H9 (cell line): ENCODE results near the gene RGS9. TPM values are rescaled to one million over a fixed set of nuclear protein-coding genes. Genes with fewer than 3 reads are reported as not detected.

Experiments
- DNase-seq: peaks from one replicate; pipeline ENCODE4 v3.0.0-alpha.2; 2017
- H2AFZ ChIP-seq: one replicate; pipeline ENCODE4 v1.6.1; 2013; ENCODE audit warnings: mild to moderate bottlenecking, low read length, control low read depth, moderate library complexity
- H2AK5ac ChIP-seq: 2 replicates; pipeline ENCODE4 v1.6.1; 2013; ENCODE audit warnings: low read length, control low read depth, mixed read lengths; ENCODE audit not compliant: insufficient read length
- H2BK120ac ChIP-seq: one replicate; pipeline ENCODE4 v1.6.1; 2013; ENCODE audit warnings: low read depth, mild to moderate bottlenecking, low read length, control low read depth, inconsistent platforms; ENCODE audit not compliant: poor library complexity, severe bottlenecking
- H2BK12ac ChIP-seq: 2 replicates; pipeline ENCODE4 v1.6.1; 2013; ENCODE audit warnings: low read length, control low read depth, mixed read lengths, low read depth; ENCODE audit not compliant: insufficient read length
- H2BK15ac ChIP-seq: 2 replicates; pipeline ENCODE4 v1.6.1; 2013; ENCODE audit warnings: low read depth, low read length, control low read depth
- H2BK20ac ChIP-seq: one replicate; pipeline ENCODE4 v1.6.1; 2013; ENCODE audit warnings: low read depth, mild to moderate bottlenecking, low read length, control low read depth, inconsistent platforms; ENCODE audit not compliant: poor library complexity, severe bottlenecking
- H2BK5ac ChIP-seq: 2 replicates; pipeline ENCODE4 v1.6.1; 2013; ENCODE audit warnings: low read length, control low read depth, mixed read lengths; ENCODE audit not compliant: insufficient read length
- H3K14ac ChIP-seq: 2 replicates; pipeline ENCODE4 v1.6.1; 2013; ENCODE audit warnings: low read length, control low read depth; ENCODE audit not compliant: insufficient read depth
- H3K18ac ChIP-seq: 2 replicates; pipeline ENCODE4 v1.6.1; 2013; ENCODE audit warnings: low read depth, mild to moderate bottlenecking, mixed read lengths, low read length, control low read depth; ENCODE audit not compliant: insufficient read length
- H3K23ac ChIP-seq: 2 replicates; pipeline ENCODE4 v1.6.1; 2013; ENCODE audit warnings: low read length, control low read depth, mixed read lengths, low read depth; ENCODE audit not compliant: insufficient read length
- H3K23me2 ChIP-seq: 2 replicates; pipeline ENCODE4 v1.6.1; 2013; ENCODE audit warnings: low read depth, mild to moderate bottlenecking, mixed read lengths, low read length, control low read depth; ENCODE audit not compliant: insufficient read length, poor library complexity, severe bottlenecking
- H3K27ac ChIP-seq: 2 replicates; pipeline ENCODE4 v1.5.1; 2013; ENCODE audit warnings: low read length, control low read depth, mixed read lengths, low read depth; ENCODE audit not compliant: insufficient read length
- H3K27me3 ChIP-seq: 2 replicates; pipeline ENCODE4 v1.6.1; 2013; ENCODE audit warnings: low read length, control low read depth, inconsistent platforms; ENCODE audit not compliant: insufficient read depth
- H3K4ac ChIP-seq: 2 replicates; pipeline ENCODE4 v1.6.1; 2013; ENCODE audit warnings: low read depth, mild to moderate bottlenecking, control low read depth, inconsistent platforms, low read length, moderate library complexity
- H3K4me1 ChIP-seq: 2 replicates; pipeline ENCODE4 v1.6.1; 2013; ENCODE audit warnings: low read length, control low read depth, inconsistent platforms; ENCODE audit not compliant: insufficient read depth
- H3K4me2 ChIP-seq: 2 replicates; pipeline ENCODE4 v1.6.1; 2013; ENCODE audit warnings: low read length, control low read depth, mixed read lengths; ENCODE audit not compliant: insufficient read length, insufficient read depth
- H3K56ac ChIP-seq: 2 replicates; pipeline ENCODE4 v1.6.1; 2013; ENCODE audit warnings: low read depth, mild to moderate bottlenecking, mixed read lengths, low read length, control low read depth; ENCODE audit not compliant: insufficient read length
- H3K79me1 ChIP-seq: 2 replicates; pipeline ENCODE4 v1.6.1; 2013; ENCODE audit warnings: low read depth, mild to moderate bottlenecking, moderate library complexity, low read length, control low read depth, inconsistent platforms; ENCODE audit not compliant: insufficient read depth, poor library complexity, severe bottlenecking
- H3K79me2 ChIP-seq: 2 replicates; pipeline ENCODE4 v1.6.1; 2013; ENCODE audit warnings: low read length, control low read depth, inconsistent platforms; ENCODE audit not compliant: insufficient read depth
- H3K9ac ChIP-seq: 2 replicates; pipeline ENCODE4 v1.6.1; 2013; ENCODE audit warnings: low read length, control low read depth, mixed read lengths; ENCODE audit not compliant: insufficient read length; ENCODE audit errors: extremely low read depth
- H3K9me3 ChIP-seq: one replicate; pipeline ENCODE4 v1.6.1; 2013; ENCODE audit warnings: low read depth, low read length, inconsistent platforms; ENCODE audit not compliant: control insufficient read depth
- H3T11ph ChIP-seq: one replicate; pipeline ENCODE4 v1.6.1; 2013; ENCODE audit warnings: mild to moderate bottlenecking, low read length, control low read depth, inconsistent platforms
- H4K20me1 ChIP-seq: one replicate; pipeline ENCODE4 v1.6.1; 2013; ENCODE audit not compliant: control insufficient read depth, insufficient read length, insufficient read depth
- H4K5ac ChIP-seq: 2 replicates; pipeline ENCODE4 v1.6.1; 2013; ENCODE audit warnings: low read depth, mild to moderate bottlenecking, mixed read lengths, low read length, control low read depth; ENCODE audit not compliant: insufficient read length
- H4K8ac ChIP-seq: replicated peaks from 2 replicates; pipeline ENCODE4 v1.6.1; 2013; ENCODE audit warnings: low read length, control low read depth, mixed read lengths, low read depth; ENCODE audit not compliant: insufficient read length
- H4K91ac ChIP-seq: 2 replicates; pipeline ENCODE4 v1.6.1; 2013; ENCODE audit warnings: low read depth, mild to moderate bottlenecking, moderate library complexity, mixed read lengths, low read length, control low read depth; ENCODE audit not compliant: insufficient read length
- H3K27ac Mint-ChIP-seq, 3 experiments: 2 replicates in 2 of 3; 3 replicates in 1 of 3; pipeline ENCODE4 v1.8.0; 2020 to 2021; ENCODE audit warnings: mixed read lengths in 3 of 3, mild to moderate bottlenecking in 1 of 3, moderate library complexity in 1 of 3
- H3K27me3 Mint-ChIP-seq: 2 replicates; pipeline ENCODE4 v1.8.0; 2021; ENCODE audit warnings: low read depth, mild to moderate bottlenecking, moderate library complexity, mixed read lengths
- H3K36me3 Mint-ChIP-seq, 3 experiments: 2 replicates in 2 of 3; 3 replicates in 1 of 3; pipeline ENCODE4 v1.8.0; 2020 to 2021; ENCODE audit warnings: low read depth in 3 of 3, mixed read lengths in 3 of 3; ENCODE audit not compliant: insufficient read depth in 1 of 3
- H3K4me1 Mint-ChIP-seq, 2 experiments: 2 replicates each; pipeline ENCODE4 v1.8.0; 2020; ENCODE audit warnings: mixed read lengths in 2 of 2
- H3K4me3 Mint-ChIP-seq, 2 experiments: 2 replicates in 1 of 2; 3 replicates in 1 of 2; pipeline ENCODE4 v1.8.0; 2020 to 2021; ENCODE audit warnings: mild to moderate bottlenecking in 2 of 2, mixed read lengths in 2 of 2, moderate library complexity in 1 of 2
- H3K9me3 Mint-ChIP-seq, 2 experiments: 2 replicates in 1 of 2; 3 replicates in 1 of 2; pipeline ENCODE4 v1.8.0; 2020; ENCODE audit warnings: mild to moderate bottlenecking in 2 of 2, mixed read lengths in 2 of 2, moderate library complexity in 1 of 2
- CTCF ChIP-seq: fragments of 200-600 bp; sonication (generic); conservative IDR thresholded peaks from 3 replicates; pipeline ENCODE4 v1.8.0; 2021; ENCODE audit warnings: antibody characterized with exemption, mild to moderate bottlenecking
- WGBS: extraction: QIAGEN DNeasy Blood & Tissue Kit; methylation state at CpG from one replicate; pipeline ENCODE4 v1.1.7; 2013; ENCODE audit warnings: missing lambda C conversion rate, low lambda C conversion rate, mixed read lengths; ENCODE audit not compliant: insufficient read length; ENCODE audit errors: extremely low coverage; 5-methylcytosine and 5-hydroxymethylcytosine counted together
- total RNA-seq: library from RNA; stranded (reverse); gene quantifications from 2 replicates; pipeline ENCODE4 v1.2.1, GENCODE V29; 2021

Gene RGS9
- total RNA-seq, 1 experiment from 2014 or later: 12.0 TPM

GRCh38 chr17:65171752-65172151 lies 34.6 kb downstream of the RGS9 start:
- Histone ChIP-seq H3K4me1 (no peaks in the 10 kb centered on the region), H4K20me1 (no peaks in the 10 kb centered on the region), H3K27me3 (no peaks in the 10 kb centered on the region), H3K9ac (no peak overlapping the region), H3K18ac (no peak overlapping the region), H3K14ac (no peak overlapping the region), H2BK15ac (no peak overlapping the region), H3K56ac (no peak overlapping the region), H3K79me2 (no peaks in the 10 kb centered on the region), H4K8ac (no peak overlapping the region), H4K91ac (no peak overlapping the region), H3K4ac (no peak overlapping the region), H2AFZ (no peak overlapping the region), H3T11ph (no peak overlapping the region), H3K79me1 (no peaks in the 10 kb centered on the region), H2BK5ac (no peak overlapping the region), H2AK5ac (no peak overlapping the region), H2BK20ac (no peak overlapping the region), H2BK12ac (no peak overlapping the region), H3K23ac (no peak overlapping the region), H4K5ac (no peak overlapping the region), H2BK120ac (no peak overlapping the region), H3K27ac (no peak overlapping the region), H3K9me3 (no peaks in the 10 kb centered on the region), H3K23me2 (no peaks in the 10 kb centered on the region), H3K4me2 (no peak overlapping the region)
- Mint-ChIP-seq H3K4me1 (peaks cover 3 to 4% of the 10 kb centered on the region in 2 experiments), H3K36me3 (no peaks in the 10 kb centered on the region; a peak in 1 of 7 replicates), H3K27ac (no peak overlapping the region), H3K4me3 (no peak overlapping the region), H3K9me3 (no peaks in the 10 kb centered on the region), H3K27me3 (no peaks in the 10 kb centered on the region)
- no CpG with 5 or more reads among the region's 4 CpGs for WGBS
- DNase-seq: no peak
- no peak for TF ChIP-seq CTCF
